Adipocyte (in vitro differentiated cells): ENCODE measurements around the gene IRAG1.

ENCODE experiments used
- DNase-seq: peaks from one replicate; pipeline ENCODE4 v3.0.0-alpha.2; 2015; ENCODE audit warnings: low read depth
- H3K27me3 ChIP-seq: replicated peaks from 2 replicates; pipeline ENCODE4 v1.7.0; 2013; ENCODE audit warnings: mild to moderate bottlenecking, low read length, moderate library complexity; ENCODE audit not compliant: control insufficient read depth, insufficient read depth
- H3K36me3 ChIP-seq: 2 replicates; pipeline ENCODE4 v1.7.0; 2013; ENCODE audit warnings: low read length, mild to moderate bottlenecking, moderate library complexity; ENCODE audit not compliant: control insufficient read depth, insufficient read depth, severe bottlenecking
- H3K4me1 ChIP-seq: 2 replicates; pipeline ENCODE4 v1.7.0; 2013; ENCODE audit warnings: mild to moderate bottlenecking, low read length, moderate library complexity; ENCODE audit not compliant: control insufficient read depth, insufficient read depth
- H3K4me3 ChIP-seq: 2 replicates; pipeline ENCODE4 v1.7.0; 2013; ENCODE audit warnings: mild to moderate bottlenecking, low read length, moderate library complexity
- H3K9ac ChIP-seq: 2 replicates; pipeline ENCODE4 v1.7.0; 2013; ENCODE audit warnings: mild to moderate bottlenecking, low read length, moderate library complexity
- H3K9me3 ChIP-seq: 2 replicates; pipeline ENCODE4 v1.7.0; 2013; ENCODE audit warnings: mild to moderate bottlenecking, low read length, moderate library complexity; ENCODE audit not compliant: control insufficient read depth

Gene IRAG1, protein sequence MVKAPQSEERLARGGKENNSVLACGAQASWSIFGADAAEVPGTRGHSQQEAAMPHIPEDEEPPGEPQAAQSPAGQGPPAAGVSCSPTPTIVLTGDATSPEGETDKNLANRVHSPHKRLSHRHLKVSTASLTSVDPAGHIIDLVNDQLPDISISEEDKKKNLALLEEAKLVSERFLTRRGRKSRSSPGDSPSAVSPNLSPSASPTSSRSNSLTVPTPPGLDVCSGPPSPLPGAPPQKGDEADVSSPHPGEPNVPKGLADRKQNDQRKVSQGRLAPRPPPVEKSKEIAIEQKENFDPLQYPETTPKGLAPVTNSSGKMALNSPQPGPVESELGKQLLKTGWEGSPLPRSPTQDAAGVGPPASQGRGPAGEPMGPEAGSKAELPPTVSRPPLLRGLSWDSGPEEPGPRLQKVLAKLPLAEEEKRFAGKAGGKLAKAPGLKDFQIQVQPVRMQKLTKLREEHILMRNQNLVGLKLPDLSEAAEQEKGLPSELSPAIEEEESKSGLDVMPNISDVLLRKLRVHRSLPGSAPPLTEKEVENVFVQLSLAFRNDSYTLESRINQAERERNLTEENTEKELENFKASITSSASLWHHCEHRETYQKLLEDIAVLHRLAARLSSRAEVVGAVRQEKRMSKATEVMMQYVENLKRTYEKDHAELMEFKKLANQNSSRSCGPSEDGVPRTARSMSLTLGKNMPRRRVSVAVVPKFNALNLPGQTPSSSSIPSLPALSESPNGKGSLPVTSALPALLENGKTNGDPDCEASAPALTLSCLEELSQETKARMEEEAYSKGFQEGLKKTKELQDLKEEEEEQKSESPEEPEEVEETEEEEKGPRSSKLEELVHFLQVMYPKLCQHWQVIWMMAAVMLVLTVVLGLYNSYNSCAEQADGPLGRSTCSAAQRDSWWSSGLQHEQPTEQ

GRCh38 chr11:10693509-10694081 is at the start of gene IRAG1:
Gene IRAG1, minus strand, starts transcription at chr11:10693755. Its CDS starts 153 bp downstream, at chr11:10693602.
- H3K4me3 ChIP-seq = peak within 1 kb of the TSS; percentile 86
- peak; percentile 78 for DNase-seq
- H3K27me3 ChIP-seq = no peaks in the 10 kb centered on the region
- peak within 1 kb of the TSS; percentile 96 for H3K9ac ChIP-seq
- H3K36me3 ChIP-seq = peaks cover 12% of the 10 kb centered on the region
- peaks cover 74% of the 10 kb centered on the region for H3K4me1 ChIP-seq
- H3K9me3 ChIP-seq = no peaks in the 10 kb centered on the region

DNA sequence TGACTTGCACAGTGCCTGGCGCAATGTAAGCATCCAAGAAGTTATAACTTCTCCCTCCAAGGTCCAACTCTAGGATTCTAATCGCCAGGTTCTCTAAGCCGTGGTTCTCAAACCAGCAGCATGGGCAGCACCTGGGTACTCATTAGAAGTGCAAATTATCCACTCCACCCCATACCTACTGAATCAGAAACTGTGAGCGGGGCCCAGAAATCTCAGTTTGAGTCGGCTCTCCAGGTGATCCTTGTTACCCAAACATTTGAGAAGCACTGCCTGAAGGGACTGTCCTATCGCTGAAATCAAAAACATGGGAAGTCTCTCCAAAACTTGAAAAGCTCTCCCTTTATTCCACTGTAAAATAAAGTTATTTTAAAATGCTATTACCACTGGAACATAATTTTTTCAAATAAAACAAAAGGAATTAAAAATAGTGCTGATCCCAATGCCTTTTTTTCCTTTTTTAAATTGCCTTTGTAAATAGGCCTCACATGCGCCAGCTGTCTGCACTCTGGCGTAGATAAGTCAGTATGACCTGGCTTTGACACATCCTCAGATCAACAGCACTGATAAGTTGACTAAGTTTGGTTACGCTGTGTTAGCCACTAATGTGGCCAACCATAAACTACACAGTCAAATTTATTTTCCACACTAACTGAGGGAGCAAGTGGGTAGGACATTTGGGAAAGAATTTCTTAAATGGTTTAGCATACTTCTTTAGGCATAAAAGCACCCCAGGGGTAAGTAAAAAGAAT is 49.1 kb upstream of the IRAG1 start:
- Histone ChIP-seq H3K4me1 (peaks cover 2% of the 10 kb centered on the region), H3K9ac (no peak overlapping the region)
- DNase-seq = peak; percentile 64

DNA sequence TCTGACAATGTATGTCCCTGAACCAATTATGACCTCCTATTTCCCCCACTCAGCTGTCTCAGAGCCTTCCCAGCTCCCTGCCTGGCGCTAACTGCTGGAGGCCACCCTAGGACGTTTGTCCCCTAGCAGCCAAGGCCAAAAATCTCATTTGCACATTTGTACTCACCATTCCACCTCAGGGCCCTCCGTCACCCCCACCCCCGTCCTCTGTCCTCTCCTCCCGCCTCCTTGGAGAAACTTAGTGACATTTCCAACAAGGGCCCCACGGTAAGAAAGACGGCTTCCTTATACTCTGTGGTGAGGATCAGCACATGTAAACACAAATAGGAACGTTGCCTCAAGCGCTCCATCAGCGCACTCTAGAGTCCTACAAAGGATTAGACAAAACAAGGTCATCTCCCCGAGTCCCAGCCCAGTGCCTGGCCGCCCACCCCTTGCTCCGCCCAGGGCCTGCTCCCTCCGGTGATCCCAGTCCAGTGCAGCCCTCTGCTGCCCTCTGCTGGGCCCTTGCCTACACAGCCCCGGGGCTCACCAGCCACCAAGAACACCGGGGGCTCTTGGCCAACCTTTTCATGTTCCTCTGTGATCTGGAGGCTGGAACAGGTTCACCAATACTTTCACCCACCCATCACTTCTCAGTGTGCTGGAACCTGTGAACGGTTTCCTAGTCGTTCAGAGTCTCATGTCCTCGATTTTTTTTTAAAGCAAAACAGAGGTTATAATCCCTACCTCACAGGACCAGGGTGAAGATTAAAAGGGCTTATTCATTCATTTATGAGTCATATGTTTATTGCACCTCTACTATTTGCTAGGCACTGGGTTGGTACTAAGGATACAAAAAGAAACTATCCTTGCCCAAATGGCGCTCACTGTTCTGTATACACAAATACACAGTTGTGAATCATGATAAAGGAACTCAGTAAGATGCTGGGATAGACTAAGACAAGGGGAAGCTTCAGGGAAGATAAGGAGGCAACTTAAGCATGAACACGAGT is 42.2 kb upstream of the IRAG1 start:
- Histone ChIP-seq H3K27me3 (no peaks in the 10 kb centered on the region), H3K4me3 (peak overlapping the region; percentile 48), H3K36me3 (no peaks in the 10 kb centered on the region), H3K9ac (peak overlapping the region; percentile 83), H3K9me3 (peaks cover 8% of the 10 kb centered on the region), H3K4me1 (peaks cover 23% of the 10 kb centered on the region)
- peak; percentile 98 for DNase-seq

More for the DNA sequence above, 49.1 kb upstream of the IRAG1 start:
- H3K36me3 ChIP-seq = no peaks in the 10 kb centered on the region
- H3K27me3 ChIP-seq = no peaks in the 10 kb centered on the region
- H3K9me3 ChIP-seq = no peaks in the 10 kb centered on the region
- no peak overlapping the region for H3K4me3 ChIP-seq

- peaks cover 56% of the 10 kb centered on the region for H3K4me1 ChIP-seq
- H3K9me3 ChIP-seq = peaks cover 8% of the 10 kb centered on the region
- DNase-seq = no peak
- no peak overlapping the region for H3K9ac ChIP-seq
- no peaks in the 10 kb centered on the region for H3K36me3 ChIP-seq
- H3K4me3 ChIP-seq = no peak overlapping the region
- H3K27me3 ChIP-seq = no peaks in the 10 kb centered on the region
These were observed 37.6 kb upstream of the IRAG1 start for GRCh38 chr11:10731064-10731680.

DNA sequence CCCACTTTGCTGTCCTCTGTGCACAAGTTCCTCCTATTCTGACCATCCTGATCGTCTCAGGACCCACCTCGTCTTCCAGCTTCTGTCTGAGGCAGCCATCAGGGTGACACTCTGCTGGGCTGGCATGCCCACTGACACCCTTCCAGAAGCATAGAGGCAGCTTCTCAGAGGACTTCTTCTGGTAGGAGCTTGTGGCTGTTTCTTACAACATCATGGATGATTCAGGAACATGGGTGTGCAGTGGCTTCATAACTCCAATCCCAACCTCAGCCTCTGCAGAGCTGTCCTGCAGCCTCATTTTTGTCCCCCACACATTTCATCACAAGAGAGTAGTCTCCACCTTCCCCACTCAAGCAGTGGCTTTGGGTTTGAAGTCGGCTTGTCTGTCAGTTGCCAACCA is 36.6 kb upstream of the IRAG1 start:
- H3K4me1 ChIP-seq = peaks cover 49% of the 10 kb centered on the region
- DNase-seq = no peak
- H3K4me3 ChIP-seq = no peak overlapping the region
- H3K36me3 ChIP-seq = no peaks in the 10 kb centered on the region
- peak overlapping the region; percentile 72 for H3K9ac ChIP-seq
- no peaks in the 10 kb centered on the region for H3K27me3 ChIP-seq
- peaks cover 8% of the 10 kb centered on the region for H3K9me3 ChIP-seq

GRCh38 chr11:10728789-10729472 is 35.4 kb upstream of the IRAG1 start:
- peaks cover 8% of the 10 kb centered on the region for H3K9me3 ChIP-seq
- no peaks in the 10 kb centered on the region for H3K36me3 ChIP-seq
- DNase-seq = peak; percentile 67
- H3K27me3 ChIP-seq = no peaks in the 10 kb centered on the region
- peaks cover 38% of the 10 kb centered on the region for H3K4me1 ChIP-seq
- H3K9ac ChIP-seq = peak overlapping the region; percentile 72
- no peak overlapping the region for H3K4me3 ChIP-seq

GRCh38 chr11:10728154-10728553 is 34.6 kb upstream of the IRAG1 start:
- DNase-seq = no peak

GRCh38 chr11:10727146-10727851 is 33.7 kb upstream of the IRAG1 start:
- Histone ChIP-seq H3K9me3 (peaks cover 8% of the 10 kb centered on the region), H3K27me3 (no peaks in the 10 kb centered on the region), H3K36me3 (no peaks in the 10 kb centered on the region), H3K4me1 (peaks cover 37% of the 10 kb centered on the region), H3K4me3 (no peak overlapping the region), H3K9ac (peak overlapping the region; percentile 47)
- DNase-seq = no peak

More at GRCh38 chr11:10728154-10728553, 34.6 kb upstream of the IRAG1 start:
- Histone ChIP-seq H3K4me3 (no peak overlapping the region), H3K27me3 (no peaks in the 10 kb centered on the region), H3K9me3 (peaks cover 8% of the 10 kb centered on the region), H3K36me3 (no peaks in the 10 kb centered on the region), H3K4me1 (peaks cover 37% of the 10 kb centered on the region), H3K9ac (peak overlapping the region; percentile 47)

DNA sequence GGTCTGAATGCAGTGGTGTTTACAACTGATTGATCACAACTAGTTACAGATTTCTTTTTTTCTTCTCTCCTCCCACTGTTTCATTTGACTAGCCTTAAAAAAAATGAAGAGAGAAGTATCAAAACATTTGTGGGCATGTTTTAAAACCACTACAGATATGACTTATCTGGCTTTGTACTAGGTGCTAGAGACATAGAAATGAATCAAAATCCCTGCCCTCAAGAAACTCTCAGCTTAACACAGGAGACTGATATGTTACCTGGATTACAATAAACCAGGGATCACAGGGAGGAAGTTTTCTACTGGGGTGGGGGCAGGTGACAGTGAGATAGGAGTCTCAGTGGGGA is 32.3 kb upstream of the IRAG1 start:
- DNase-seq = no peak
- Histone ChIP-seq H3K27me3 (no peaks in the 10 kb centered on the region), H3K36me3 (no peaks in the 10 kb centered on the region), H3K9ac (no peak overlapping the region), H3K9me3 (no peaks in the 10 kb centered on the region), H3K4me1 (peaks cover 37% of the 10 kb centered on the region), H3K4me3 (no peak overlapping the region)
